B cell (primary cell): ENCODE measurements around the gene CYP4F2.

ENCODE experiments used
- EZH2 ChIP-seq: IDR thresholded peaks from 2 replicates; pipeline ENCODE4 v1.6.1; 2012; ENCODE audit warnings: borderline replicate concordance, low read depth, mild to moderate bottlenecking, moderate library complexity, low read length; ENCODE audit not compliant: insufficient read depth, poor library complexity, severe bottlenecking
- TF ChIP-seq, protein P1 (sequence below): fragments of 200-600 bp; IDR thresholded peaks from one replicate; pipeline ENCODE4 v1.8.0; 2022; ENCODE audit warnings: antibody characterized with exemption, mild to moderate bottlenecking

DNA sequence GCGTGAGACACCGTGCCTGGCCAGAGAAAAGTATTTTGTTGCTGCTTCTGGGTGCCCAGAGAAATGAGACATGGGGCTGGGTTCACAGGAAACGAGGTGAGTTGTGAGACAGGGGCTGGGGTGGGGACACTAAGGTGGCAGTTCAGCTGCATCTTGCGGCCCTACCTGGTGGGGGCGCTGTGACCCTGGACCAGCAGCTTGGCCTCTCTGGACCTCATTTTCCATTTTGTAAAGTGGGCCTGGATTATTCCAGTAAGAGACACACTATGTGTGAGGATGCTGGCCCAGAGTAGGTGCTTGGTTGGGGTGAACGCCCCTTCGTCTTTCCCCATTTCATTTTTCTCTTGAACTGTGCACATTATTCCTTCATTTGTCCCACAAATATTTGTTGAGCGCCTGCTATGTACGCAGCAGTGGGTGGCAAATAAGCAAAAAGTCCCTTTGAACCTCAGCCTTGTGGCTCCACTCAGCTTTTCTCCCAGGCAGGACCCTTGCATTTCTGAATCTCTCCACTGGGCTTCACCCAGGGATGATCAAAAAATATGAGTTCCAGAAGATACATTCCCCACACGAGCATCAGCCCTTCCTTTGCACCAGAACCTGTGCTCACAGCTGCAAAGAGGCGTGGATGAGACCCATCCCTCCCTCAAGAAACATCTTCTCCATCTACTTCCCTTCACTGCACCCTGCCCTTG, 55.9 kb downstream of the CYP4F2 start:
- TF ChIP-seq, protein P1, sequence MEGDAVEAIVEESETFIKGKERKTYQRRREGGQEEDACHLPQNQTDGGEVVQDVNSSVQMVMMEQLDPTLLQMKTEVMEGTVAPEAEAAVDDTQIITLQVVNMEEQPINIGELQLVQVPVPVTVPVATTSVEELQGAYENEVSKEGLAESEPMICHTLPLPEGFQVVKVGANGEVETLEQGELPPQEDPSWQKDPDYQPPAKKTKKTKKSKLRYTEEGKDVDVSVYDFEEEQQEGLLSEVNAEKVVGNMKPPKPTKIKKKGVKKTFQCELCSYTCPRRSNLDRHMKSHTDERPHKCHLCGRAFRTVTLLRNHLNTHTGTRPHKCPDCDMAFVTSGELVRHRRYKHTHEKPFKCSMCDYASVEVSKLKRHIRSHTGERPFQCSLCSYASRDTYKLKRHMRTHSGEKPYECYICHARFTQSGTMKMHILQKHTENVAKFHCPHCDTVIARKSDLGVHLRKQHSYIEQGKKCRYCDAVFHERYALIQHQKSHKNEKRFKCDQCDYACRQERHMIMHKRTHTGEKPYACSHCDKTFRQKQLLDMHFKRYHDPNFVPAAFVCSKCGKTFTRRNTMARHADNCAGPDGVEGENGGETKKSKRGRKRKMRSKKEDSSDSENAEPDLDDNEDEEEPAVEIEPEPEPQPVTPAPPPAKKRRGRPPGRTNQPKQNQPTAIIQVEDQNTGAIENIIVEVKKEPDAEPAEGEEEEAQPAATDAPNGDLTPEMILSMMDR, result no peak
- TF ChIP-seq EZH2, result no peak
